CD14-positive monocyte (primary cell): ENCODE data around the gene CCBE1. TPM values are rescaled to one million over a fixed set of nuclear protein-coding genes. Genes with fewer than 3 reads are reported as not detected.

Source experiments
- DNase-seq, 3 donors: peaks; one replicate each; pipeline ENCODE4 v3.0.0-alpha.2; 2011 to 2022
- H2AFZ ChIP-seq: 2 replicates; pipeline ENCODE4 v1.6.0; 2012; ENCODE audit warnings: mild to moderate bottlenecking, low read depth, low read length, inconsistent platforms; ENCODE audit not compliant: insufficient read depth, poor library complexity, severe bottlenecking
- H3K27ac ChIP-seq, 2 donors: 1 replicate in 1 of 2; 2 replicates in 1 of 2; pipeline ENCODE4 v1.5.1; 2012 to 2013; ENCODE audit warnings: low read length in 2 of 2, control low read depth in 1 of 2, inconsistent platforms in 1 of 2, low read depth in 1 of 2, mild to moderate bottlenecking in 1 of 2
- H3K27me3 ChIP-seq, 2 donors: one replicate each; pipeline versions ENCODE4 v1.6.0 to v1.6.1; 2011 to 2013; ENCODE audit warnings: low read length in 2 of 2; ENCODE audit not compliant: control insufficient read depth in 2 of 2, insufficient read depth in 2 of 2
- H3K36me3 ChIP-seq, 2 donors: replicated peaks in 1 of 2; 1 replicate in 1 of 2; 2 replicates in 1 of 2; pipeline versions ENCODE4 v1.5.1 to v1.6.1; 2012 to 2013; ENCODE audit warnings: low read length in 2 of 2, control low read depth in 1 of 2, inconsistent platforms in 1 of 2, mild to moderate bottlenecking in 1 of 2; ENCODE audit not compliant: insufficient read depth in 2 of 2, control insufficient read depth in 1 of 2
- H3K4me1 ChIP-seq, 2 donors: 1 replicate in 1 of 2; 2 replicates in 1 of 2; pipeline versions ENCODE4 v1.5.1 to v1.6.1; 2012 to 2013; ENCODE audit warnings: low read length in 2 of 2, control low read depth in 1 of 2, inconsistent platforms in 1 of 2, mild to moderate bottlenecking in 1 of 2, moderate library complexity in 1 of 2; ENCODE audit not compliant: insufficient read depth in 2 of 2, control insufficient read depth in 1 of 2
- H3K4me2 ChIP-seq: replicated peaks from 2 replicates; pipeline ENCODE3; 2012; ENCODE audit warnings: low read length, moderate library complexity, mild to moderate bottlenecking; ENCODE audit not compliant: poor library complexity, severe bottlenecking; ENCODE audit errors: extremely low read depth
- H3K4me3 ChIP-seq, 3 experiments: fragments of 200-600 bp in 1 of 3; sonication (generic) in 1 of 3; replicated peaks in 1 of 3; 1 replicate in 2 of 3; 2 replicates in 1 of 3; pipeline ENCODE4 v1.5.1; 2011 to 2013; ENCODE audit warnings: low read length in 3 of 3, mild to moderate bottlenecking in 3 of 3, control low read depth in 2 of 3, low read depth in 2 of 3, inconsistent platforms in 1 of 3, moderate library complexity in 1 of 3
- H3K79me2 ChIP-seq: 2 replicates; pipeline ENCODE4 v1.6.0; 2012; ENCODE audit warnings: mild to moderate bottlenecking, control low read depth, inconsistent platforms, low read length, moderate library complexity; ENCODE audit not compliant: insufficient read depth
- H3K9ac ChIP-seq: 2 replicates; pipeline ENCODE4 v1.6.0; 2017; ENCODE audit warnings: low read length, mild to moderate bottlenecking; ENCODE audit not compliant: insufficient read depth, poor library complexity, severe bottlenecking
- H3K9me3 ChIP-seq, 2 donors: replicated peaks in 1 of 2; 1 replicate in 1 of 2; 2 replicates in 1 of 2; pipeline versions ENCODE4 v1.5.1 to v1.6.1; 2012 to 2013; ENCODE audit warnings: low read length in 2 of 2, control low read depth in 1 of 2; ENCODE audit not compliant: control insufficient read depth in 1 of 2, insufficient read depth in 1 of 2
- H4K20me1 ChIP-seq: 2 replicates; pipeline ENCODE4 v1.6.0; 2012; ENCODE audit warnings: mild to moderate bottlenecking, low read length, control low read depth, moderate library complexity; ENCODE audit not compliant: insufficient read depth
- H3K27ac Mint-ChIP-seq, 7 donors: one replicate each; pipeline ENCODE4 v1.8.0; 2020; ENCODE audit warnings: mild to moderate bottlenecking in 7 of 7, mixed read lengths in 7 of 7, moderate library complexity in 6 of 7, inconsistent platforms in 2 of 7
- H3K27me3 Mint-ChIP-seq, 3 donors: one replicate each; pipeline ENCODE4 v1.8.0; 2021 to 2022; ENCODE audit warnings: low read depth in 3 of 3, mild to moderate bottlenecking in 3 of 3, mixed read lengths in 3 of 3, moderate library complexity in 3 of 3, inconsistent platforms in 1 of 3
- H3K36me3 Mint-ChIP-seq, 2 donors: one replicate each; pipeline ENCODE4 v1.8.0; 2020; ENCODE audit warnings: mixed read lengths in 2 of 2, inconsistent platforms in 1 of 2, mild to moderate bottlenecking in 1 of 2
- H3K4me1 Mint-ChIP-seq: one replicate; pipeline ENCODE4 v1.8.0; 2020; ENCODE audit warnings: mild to moderate bottlenecking, mixed read lengths
- H3K4me3 Mint-ChIP-seq, 2 donors: one replicate each; pipeline ENCODE4 v1.8.0; 2020; ENCODE audit warnings: mild to moderate bottlenecking in 2 of 2, mixed read lengths in 2 of 2, moderate library complexity in 1 of 2
- H3K9me3 Mint-ChIP-seq, 7 donors: one replicate each; pipeline ENCODE4 v1.8.0; 2020 to 2022; ENCODE audit warnings: mixed read lengths in 7 of 7, mild to moderate bottlenecking in 6 of 7, moderate library complexity in 6 of 7, inconsistent platforms in 2 of 7
- CTCF ChIP-seq: fragments of 200-600 bp; IDR thresholded peaks from one replicate; pipeline ENCODE4 v1.8.0; 2022; ENCODE audit warnings: antibody characterized with exemption, mild to moderate bottlenecking
- WGBS: methylation state at CpG from one replicate; pipeline ENCODE4 v1.1.5; 2013; ENCODE audit warnings: missing lambda C conversion rate; ENCODE audit not compliant: insufficient coverage; 5-methylcytosine and 5-hydroxymethylcytosine counted together
- intact Hi-C, 2 donors: fragments of 100-400 bp; cut with micrococcal nuclease; formaldehyde crosslinking; loops; one replicate each; pipeline versions ENCODE4 v1.15.0 to v1.15.1; 2023
- polyA plus RNA-seq, 3 donors: library from polyadenylated mRNA; depleted of rRNA in 1 of 3; unstranded in 2 of 3; stranded (reverse) in 1 of 3; fragments of 300-500 nt in 2 of 3; fragments of >200 nt in 1 of 3; fragmentation: Illumina TruSeq in 2 of 3; gene quantifications; 1 replicate in 2 of 3; 2 replicates in 1 of 3; pipeline ENCODE4 v1.2.3, GENCODE V29; 2012 to 2021

Gene CCBE1
- polyA plus RNA-seq, 3 donors = not detected

GRCh38 chr18:59639821-59640220 is 57.4 kb downstream of the CCBE1 start:
- Mint-ChIP-seq H3K36me3 (no peaks in the 10 kb centered on the region), H3K4me3 (no peak overlapping the region), H3K27ac (no peak overlapping the region), H3K27me3 (peaks cover 0 to 13% (median 2%) of the 10 kb centered on the region in 3 donors), H3K9me3 (no peaks in the 10 kb centered on the region), H3K4me1 (no peaks in the 10 kb centered on the region)
- H3K9ac ChIP-seq = no peak overlapping the region
- H3K27me3 ChIP-seq = no peaks in the 10 kb centered on the region
- H3K9me3 ChIP-seq = no peaks in the 10 kb centered on the region
- no peak overlapping the region for H2AFZ ChIP-seq
- no peak overlapping the region for H3K27ac ChIP-seq
- no peak for DNase-seq
- WGBS = 56% methylated on average over 4 of the region's 5 CpGs
- no peak overlapping the region for H3K4me3 ChIP-seq
- H3K4me2 ChIP-seq = no peak overlapping the region
- no peaks in the 10 kb centered on the region for H4K20me1 ChIP-seq
- no peaks in the 10 kb centered on the region for H3K4me1 ChIP-seq
- no peak for TF ChIP-seq CTCF
- no peaks in the 10 kb centered on the region for H3K36me3 ChIP-seq
- intact Hi-C loops = no loop called here
- no peaks in the 10 kb centered on the region for H3K79me2 ChIP-seq

GRCh38 chr18:59639136-59639535 is 58.1 kb downstream of the CCBE1 start:
- H3K4me1 Mint-ChIP-seq = no peaks in the 10 kb centered on the region
- no peak overlapping the region for H3K4me3 Mint-ChIP-seq
- no peaks in the 10 kb centered on the region for H3K36me3 Mint-ChIP-seq
- Histone ChIP-seq H2AFZ (no peak overlapping the region), H3K27me3 (no peaks in the 10 kb centered on the region), H3K9ac (no peak overlapping the region), H4K20me1 (no peaks in the 10 kb centered on the region), H3K36me3 (no peaks in the 10 kb centered on the region), H3K4me3 (no peak overlapping the region), H3K9me3 (no peaks in the 10 kb centered on the region), H3K27ac (no peak overlapping the region), H3K4me2 (no peak overlapping the region), H3K4me1 (no peaks in the 10 kb centered on the region), H3K79me2 (no peaks in the 10 kb centered on the region)
- H3K27ac Mint-ChIP-seq = no peak overlapping the region
- no peaks in the 10 kb centered on the region for H3K9me3 Mint-ChIP-seq
- TF ChIP-seq CTCF = no peak
- H3K27me3 Mint-ChIP-seq = peaks cover 0 to 15% (median 0%) of the 10 kb centered on the region in 3 donors
- 86% methylated on average over 1 of the region's 2 CpGs for WGBS
- no peak for DNase-seq
- intact Hi-C loops = no loop called here
